ENCODE data around the gene BNC2.

Gene BNC2

DNA sequence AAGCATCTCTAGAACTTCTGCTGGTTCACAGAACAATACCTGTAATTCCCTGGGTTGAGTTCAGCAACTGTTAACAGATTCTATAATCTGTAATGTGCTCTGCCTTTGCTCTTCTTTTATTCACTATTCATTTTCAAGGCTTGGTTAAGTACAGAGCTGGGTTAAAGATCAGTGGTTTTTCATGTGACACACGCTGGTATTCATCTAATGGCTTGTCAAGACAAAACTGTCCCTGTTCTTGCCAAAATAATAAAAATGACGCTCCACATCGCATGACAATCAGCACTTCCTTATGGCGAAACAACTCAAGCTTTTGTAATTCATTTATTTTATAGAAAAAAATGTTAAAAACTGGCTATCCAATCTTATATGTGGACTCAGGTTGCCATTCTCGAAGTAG, 137.9 kb downstream of the BNC2 start:
- TF ChIP-seq POLR2A (IDR thresholded peaks at IDR 0.05; ENCODE audit: low read length) (no peak), GATA1 (IDR thresholded peaks at IDR 0.05; ENCODE audit: low read depth, low read length) (no peak)
- no peak for DNase-seq

DNA sequence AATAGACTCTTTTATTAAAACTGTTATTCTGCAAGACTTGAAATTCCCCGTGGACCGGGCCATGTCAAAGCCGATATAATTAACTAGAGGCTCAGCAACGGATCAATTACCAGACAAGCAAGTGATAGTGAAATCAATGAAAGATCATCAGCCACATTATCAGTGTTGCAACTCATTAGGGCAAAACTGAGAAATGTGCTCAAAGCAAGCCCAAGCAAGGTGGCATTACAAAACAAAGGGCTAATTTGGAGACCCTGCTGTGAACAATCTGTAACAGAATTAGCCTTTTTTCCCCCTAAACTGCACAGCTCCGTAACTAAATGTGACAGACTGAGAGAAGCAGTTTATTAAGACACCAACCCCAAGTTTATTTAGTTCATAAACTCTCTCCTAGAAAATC, 140.3 kb downstream of the BNC2 start:
- TF ChIP-seq POLR2A (IDR thresholded peaks at IDR 0.05; ENCODE audit: low read length) = no peak
- TF ChIP-seq GATA1 (IDR thresholded peaks at IDR 0.05; ENCODE audit: low read depth, low read length) = no peak
- DNase-seq = no peak

DNA sequence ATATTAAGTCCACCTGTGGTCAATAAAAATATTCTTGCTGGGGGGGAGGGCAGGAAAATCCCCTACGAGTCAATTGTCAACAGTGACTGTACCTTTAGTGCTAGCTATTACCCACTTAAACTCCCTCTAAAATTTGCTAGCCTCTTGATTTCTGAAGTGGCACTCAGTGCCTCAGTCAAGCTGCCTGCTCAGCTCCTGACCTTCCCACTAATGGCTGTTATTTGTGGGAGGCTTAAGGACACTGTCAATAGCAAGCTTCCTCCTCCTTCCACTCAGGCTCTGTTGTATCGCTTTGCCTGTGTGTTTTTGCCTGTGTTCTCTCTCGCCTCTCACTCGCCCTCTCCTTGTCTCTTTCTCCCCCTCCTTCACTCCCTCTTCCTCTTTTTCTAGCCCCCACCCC, 140.8 kb downstream of the BNC2 start:
- DNase-seq = no peak
- no peak for TF ChIP-seq GATA1 (IDR thresholded peaks at IDR 0.05; ENCODE audit: low read depth, low read length)
- TF ChIP-seq POLR2A (IDR thresholded peaks at IDR 0.05; ENCODE audit: low read length) = no peak

DNA sequence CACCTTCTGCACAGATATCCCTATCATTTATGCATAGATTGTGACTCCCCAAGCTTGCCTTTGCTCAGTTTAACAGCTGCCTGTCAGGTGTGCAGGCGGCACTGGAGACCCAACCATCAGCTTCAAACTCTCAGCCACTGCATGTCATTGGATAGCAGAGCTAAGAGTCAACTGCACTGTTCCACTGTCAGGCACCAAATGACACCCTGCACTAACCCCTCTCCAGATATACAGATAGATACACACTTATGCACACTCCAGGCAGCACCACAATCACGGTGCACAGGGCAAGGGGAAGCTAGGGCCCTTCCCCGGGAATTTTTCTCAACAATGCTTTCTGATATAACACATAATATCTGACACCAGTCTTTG, 142.3 kb downstream of the BNC2 start:
- DNase-seq = no peak
- TF ChIP-seq GATA1 (IDR thresholded peaks at IDR 0.05; ENCODE audit: low read depth, low read length) (no peak), POLR2A (IDR thresholded peaks at IDR 0.05; ENCODE audit: low read length) (no peak)

DNA sequence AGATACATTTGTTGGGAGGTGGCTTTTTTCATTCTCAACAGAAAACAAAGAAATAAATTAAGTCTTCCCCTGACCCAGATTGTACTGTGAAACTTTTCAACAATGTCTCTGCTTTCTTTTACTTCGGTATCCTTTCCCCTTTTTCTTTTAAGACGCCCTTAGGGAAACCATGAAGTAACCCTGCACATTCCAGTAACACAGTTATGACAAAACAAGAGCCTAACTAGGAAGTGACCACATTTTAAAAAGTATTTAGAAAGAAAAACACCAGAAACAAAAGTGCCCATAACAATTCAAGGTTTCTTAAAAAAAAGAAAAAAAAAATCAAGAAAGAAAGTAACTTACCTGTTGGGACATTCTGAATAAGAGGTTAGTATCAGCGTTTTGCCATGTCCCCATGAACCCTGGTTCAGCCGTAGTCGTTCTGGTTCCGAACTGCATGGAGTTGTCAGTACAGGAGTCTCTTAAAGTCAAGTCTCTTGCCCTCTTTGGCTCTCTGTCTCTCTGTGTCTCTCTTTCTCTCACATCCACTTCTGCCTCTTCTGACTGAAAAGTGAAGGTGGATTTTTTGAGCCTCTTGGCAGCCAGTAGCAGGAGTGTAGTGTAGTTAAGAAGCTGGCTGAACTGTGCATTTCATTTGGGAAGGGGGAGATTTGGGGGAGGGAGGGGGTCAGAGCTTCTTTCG, 142.9 kb downstream of the BNC2 start:
- DNase-seq = no peak
- TF ChIP-seq GATA1 (IDR thresholded peaks at IDR 0.05; ENCODE audit: low read depth, low read length) (no peak), POLR2A (IDR thresholded peaks at IDR 0.05; ENCODE audit: low read length) (no peak)

DNA sequence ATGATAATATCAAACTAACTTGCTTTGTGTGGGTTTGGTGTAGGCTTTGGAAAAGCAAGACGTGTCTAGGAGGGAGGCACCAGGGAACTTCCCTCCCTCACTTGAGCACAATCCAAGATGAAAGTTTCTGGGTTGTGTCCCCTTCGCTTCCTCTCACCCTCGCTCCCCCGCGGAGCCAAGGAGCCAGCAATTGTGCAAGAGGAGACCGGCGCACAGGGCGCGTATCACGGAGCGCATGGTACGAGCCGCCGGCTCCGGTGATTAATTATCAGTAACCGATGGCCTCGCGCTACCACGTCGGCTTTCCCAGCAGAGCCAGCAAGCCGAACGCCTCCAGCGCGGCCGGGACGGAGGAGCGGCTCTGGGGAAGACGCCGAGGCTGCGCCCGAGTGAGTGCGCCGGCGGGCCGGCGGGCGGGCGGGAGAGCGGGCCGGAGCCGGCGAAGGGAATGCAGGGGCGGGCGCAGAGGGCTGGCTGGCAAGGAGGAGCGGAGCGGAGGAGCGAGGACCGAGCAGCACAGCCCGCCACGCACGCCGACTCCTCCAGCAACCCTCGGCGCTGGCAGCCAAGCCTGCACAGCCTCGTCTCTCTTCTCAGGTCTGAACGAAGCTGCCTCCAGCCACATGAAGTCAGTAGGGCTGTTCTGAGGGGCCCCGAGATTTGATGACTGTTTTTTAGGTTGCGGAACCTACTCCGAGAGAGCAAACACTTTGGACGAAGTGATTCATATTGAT, 143.6 kb downstream of the BNC2 start:
- peak in 1 of 2 experiments; percentile 3 for DNase-seq
- TF ChIP-seq GATA1 (IDR thresholded peaks at IDR 0.05; ENCODE audit: low read depth, low read length) (no peak), POLR2A (IDR thresholded peaks at IDR 0.05; ENCODE audit: low read length) (no peak)

DNA sequence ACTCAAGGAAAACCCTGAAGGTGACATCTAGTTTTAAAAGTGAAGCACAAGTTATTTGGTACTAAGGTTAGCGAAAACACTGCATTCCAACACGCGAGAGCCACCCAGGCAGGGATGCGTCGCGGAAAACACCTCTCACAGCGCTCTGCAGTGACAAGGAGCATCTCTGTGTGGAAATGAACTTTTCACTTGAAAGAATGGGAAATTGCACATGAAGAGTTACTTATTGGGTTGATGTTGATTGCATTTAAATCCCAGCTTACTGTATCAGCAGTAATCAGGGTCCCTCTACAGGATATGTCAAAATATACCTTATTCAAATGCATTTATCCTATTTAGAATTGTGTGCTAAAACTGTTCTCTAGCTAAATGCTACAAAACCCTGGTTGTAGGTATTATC, 144.4 kb downstream of the BNC2 start:
- no peak for DNase-seq
- no peak for TF ChIP-seq POLR2A (IDR thresholded peaks at IDR 0.05; ENCODE audit: low read length)
- TF ChIP-seq GATA1 (IDR thresholded peaks at IDR 0.05; ENCODE audit: low read depth, low read length) = no peak

DNA sequence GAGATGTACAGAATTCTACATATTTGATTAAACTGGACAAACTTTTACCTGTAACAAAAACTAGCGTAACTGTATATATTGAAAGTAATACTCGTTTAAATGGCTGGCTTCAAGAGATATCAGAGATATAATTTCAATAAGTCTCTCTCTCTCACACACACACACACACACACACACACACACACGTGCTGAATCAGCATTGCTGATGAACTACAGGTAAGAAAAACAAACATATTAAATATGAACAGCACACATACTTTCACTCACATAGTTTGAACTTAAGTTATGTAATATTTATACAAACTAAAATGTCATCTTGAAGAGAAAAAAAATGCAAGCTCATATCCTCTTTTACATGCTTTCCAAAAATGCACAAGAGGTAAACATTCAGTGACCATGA, 145.4 kb downstream of the BNC2 start:
- TF ChIP-seq POLR2A (IDR thresholded peaks at IDR 0.05; ENCODE audit: low read length) = no peak
- no peak for TF ChIP-seq GATA1 (IDR thresholded peaks at IDR 0.05; ENCODE audit: low read depth, low read length)
- DNase-seq = no peak

DNA sequence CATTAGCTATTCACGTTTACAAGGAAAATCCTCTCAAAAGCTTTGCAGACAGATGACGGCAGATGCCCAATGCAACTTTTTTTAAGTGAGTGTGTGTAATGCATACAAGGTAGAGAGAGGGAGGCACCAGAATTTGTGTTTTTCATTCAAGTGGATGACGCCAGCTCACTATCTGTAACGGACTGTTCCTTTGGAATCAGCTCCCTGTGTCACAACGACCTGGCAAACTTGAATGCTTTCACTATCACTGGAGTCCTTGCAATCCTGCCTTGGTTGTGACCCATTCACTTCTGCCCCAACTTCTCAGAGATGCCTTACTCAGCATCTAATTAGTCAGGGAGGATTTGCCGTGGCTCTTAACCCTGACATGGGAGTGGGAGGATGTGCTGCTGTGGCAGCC, 148.5 kb downstream of the BNC2 start:
- DNase-seq = no peak
- no peak for TF ChIP-seq GATA1 (IDR thresholded peaks at IDR 0.05; ENCODE audit: low read depth, low read length)
- TF ChIP-seq POLR2A (IDR thresholded peaks at IDR 0.05; ENCODE audit: low read length) = no peak

DNA sequence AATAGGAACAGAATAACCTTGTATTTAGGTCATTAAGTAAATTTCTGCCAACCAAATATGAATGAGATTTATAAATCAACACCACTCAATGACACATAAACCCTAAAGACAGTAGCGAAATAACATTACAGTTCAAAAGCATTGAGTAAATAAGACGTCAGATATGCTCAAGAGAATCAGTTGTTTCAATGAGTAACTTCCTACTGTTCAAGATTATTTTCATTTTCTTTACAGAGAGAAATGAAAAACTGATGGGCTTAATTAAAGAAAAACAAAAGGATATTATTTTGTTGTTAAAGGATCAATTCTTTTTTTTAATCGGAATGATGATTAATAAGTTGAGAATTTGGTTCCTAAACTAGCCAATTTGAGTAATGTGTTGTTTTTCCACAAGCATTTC, 150.1 kb downstream of the BNC2 start:
- no peak for TF ChIP-seq POLR2A (IDR thresholded peaks at IDR 0.05; ENCODE audit: low read length)
- TF ChIP-seq GATA1 (IDR thresholded peaks at IDR 0.05; ENCODE audit: low read depth, low read length) = no peak
- DNase-seq = no peak

DNA sequence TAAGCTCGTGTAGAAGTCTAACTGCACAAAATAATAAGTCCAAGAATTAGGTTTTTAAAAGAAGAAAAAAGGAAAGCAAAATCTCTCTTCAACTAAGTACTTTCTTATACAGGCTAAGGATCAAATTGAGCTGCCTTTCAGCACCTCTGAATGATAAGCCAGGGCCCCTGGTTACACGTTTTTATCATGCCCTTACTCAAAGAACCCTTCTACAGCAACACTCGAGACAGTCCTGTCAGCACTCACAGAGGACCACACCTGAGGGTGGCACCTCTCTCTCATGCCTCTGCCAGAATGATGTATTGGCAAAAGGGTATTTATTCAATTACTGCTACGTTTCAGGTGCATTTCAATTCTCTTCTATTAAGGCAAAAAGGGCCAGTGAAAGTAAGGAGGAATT, 150.5 kb downstream of the BNC2 start:
- no peak for DNase-seq
- TF ChIP-seq POLR2A (IDR thresholded peaks at IDR 0.05; ENCODE audit: low read length) = no peak
- TF ChIP-seq GATA1 (IDR thresholded peaks at IDR 0.05; ENCODE audit: low read depth, low read length) = no peak

DNA sequence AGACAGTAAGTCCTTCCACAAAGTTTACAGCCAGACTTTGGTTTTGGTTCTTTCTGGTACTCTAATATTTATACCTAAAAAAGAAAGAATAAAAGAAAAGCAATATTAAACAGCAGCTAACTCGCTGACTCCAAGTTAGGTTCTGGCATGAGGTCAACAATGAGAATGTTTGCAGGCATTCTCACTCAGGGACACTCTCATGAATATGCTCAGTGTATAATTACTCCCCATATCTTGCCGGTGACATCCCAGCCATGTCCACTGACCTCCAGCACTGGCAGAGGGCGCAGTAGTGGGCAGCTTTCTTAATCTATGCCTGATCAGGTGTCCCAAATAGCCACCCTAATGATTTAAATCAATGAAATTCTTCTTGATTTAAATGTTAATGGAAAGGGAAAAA, 151.5 kb downstream of the BNC2 start:
- no peak for DNase-seq
- no peak for TF ChIP-seq POLR2A (IDR thresholded peaks at IDR 0.05; ENCODE audit: low read length)
- TF ChIP-seq GATA1 (IDR thresholded peaks at IDR 0.05; ENCODE audit: low read depth, low read length) = no peak

DNA sequence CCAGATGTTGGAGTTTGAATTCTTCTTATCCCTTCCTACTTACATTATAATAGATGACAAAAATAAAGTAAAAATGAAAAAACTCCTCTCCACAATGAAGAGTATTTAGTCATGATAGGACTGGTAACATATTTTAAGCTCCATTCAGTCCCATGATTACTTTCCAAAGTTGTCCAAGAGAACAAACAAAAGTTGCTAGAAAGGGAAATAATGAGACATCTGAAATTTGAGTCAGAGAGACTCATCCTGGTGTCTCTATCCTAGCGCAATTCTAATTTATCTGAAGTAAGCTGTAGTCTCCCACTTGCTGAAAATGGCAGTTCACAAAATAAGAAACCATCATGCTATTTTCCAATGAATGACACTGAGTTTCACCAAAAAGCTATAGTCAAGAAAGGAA, 152.2 kb downstream of the BNC2 start:
- TF ChIP-seq POLR2A (IDR thresholded peaks at IDR 0.05; ENCODE audit: low read length) = no peak
- TF ChIP-seq GATA1 (IDR thresholded peaks at IDR 0.05; ENCODE audit: low read depth, low read length) = no peak
- DNase-seq = no peak

DNA sequence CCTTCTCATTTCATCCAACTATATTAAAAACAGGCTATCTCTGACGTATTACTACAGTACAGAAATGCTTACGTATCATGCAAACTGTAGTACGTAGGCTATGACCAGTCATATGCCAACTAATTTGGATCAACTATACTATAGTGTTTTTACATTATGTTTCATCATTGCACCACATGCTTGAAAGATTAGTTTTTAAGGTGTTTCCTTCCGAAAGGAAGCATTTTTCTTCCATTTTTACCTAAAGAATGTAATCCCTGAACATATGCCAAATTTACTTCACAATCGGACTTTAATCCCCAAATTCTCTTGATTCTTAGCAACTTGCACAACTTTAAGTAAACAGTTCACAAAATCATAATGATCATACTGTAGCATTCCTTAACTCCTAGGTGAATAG, 153.9 kb downstream of the BNC2 start:
- TF ChIP-seq POLR2A (IDR thresholded peaks at IDR 0.05; ENCODE audit: low read length) (no peak), GATA1 (IDR thresholded peaks at IDR 0.05; ENCODE audit: low read depth, low read length) (no peak)
- no peak for DNase-seq

DNA sequence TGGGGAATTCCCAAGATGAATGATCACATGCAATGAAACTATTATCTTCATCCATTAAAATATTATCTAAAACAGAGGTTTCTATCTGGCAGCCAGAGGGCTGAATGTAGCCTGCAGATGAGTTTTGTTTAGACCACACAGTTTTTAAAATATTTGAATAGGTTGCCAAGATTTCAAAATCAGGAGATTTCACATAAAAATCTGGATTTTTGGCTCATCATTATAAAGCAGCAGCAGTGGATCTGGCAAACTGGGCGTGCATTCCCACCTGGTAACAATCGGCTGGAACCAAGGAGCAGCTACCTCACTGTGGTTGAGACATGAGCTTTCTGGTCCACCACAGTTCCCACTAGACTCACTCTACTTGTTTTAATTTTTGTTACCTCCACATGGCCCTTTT, 155.1 kb downstream of the BNC2 start:
- DNase-seq = no peak
- no peak for TF ChIP-seq GATA1 (IDR thresholded peaks at IDR 0.05; ENCODE audit: low read depth, low read length)
- no peak for TF ChIP-seq POLR2A (IDR thresholded peaks at IDR 0.05; ENCODE audit: low read length)
